OCI-LY7 (cell line): Measurements from ENCODE around the gene ANKLE1. TPM values are rescaled to one million over a fixed set of nuclear protein-coding genes. Genes with fewer than 3 reads are reported as not detected.
"Not testable (repeated sequence)": the region's sequence is repeated elsewhere in the genome, so short reads cannot be mapped to it uniquely, and the experiment has no call there.

Experiments used
- BruUV-seq: library from RNA; stranded (reverse); fragments of 400-500 nt; replicated peaks from 2 replicates; lab custom pipeline; 2021; lab: Mats Ljungman, UMichigan
- CTCF ChIA-PET: fragments of 300-600 bp; sonication (Branson Sonifier 250); formaldehyde crosslinking; loops from one replicate; lab custom pipeline; 2022; ENCODE audit warnings: antibody characterized with exemption; ENCODE audit not compliant: unreplicated experiment; lab: Charles Lee
- POLR2A ChIA-PET: fragments of 300-600 bp; sonication (Branson Sonifier 250); formaldehyde crosslinking; loops from one replicate; lab custom pipeline; 2022; ENCODE audit warnings: antibody characterized with exemption; lab: Charles Lee
- DNase-seq: peaks from one replicate; pipeline ENCODE4 v3.0.0-alpha.2; 2015; ENCODE audit warnings: low spot score
- H2AFZ ChIP-seq: fragments of 200-600 bp; sonication (generic), shearing (Covaris generic); 2 replicates; pipeline ENCODE4 v1.6.1; 2014; ENCODE audit warnings: mild to moderate bottlenecking, antibody characterized with exemption, low read length, moderate library complexity
- H3K27ac ChIP-seq: fragments of 200-600 bp; sonication (generic); 2 replicates; pipeline ENCODE4 v1.5.1; 2014; ENCODE audit warnings: mixed run types, low read depth, mild to moderate bottlenecking, moderate library complexity, low read length, inconsistent platforms; ENCODE audit not compliant: poor library complexity, severe bottlenecking
- H3K36me3 ChIP-seq: fragments of 200-600 bp; sonication (generic); 2 replicates; pipeline ENCODE4 v1.6.1; 2014; ENCODE audit warnings: mild to moderate bottlenecking, antibody characterized with exemption, low read length, moderate library complexity, mixed read lengths; ENCODE audit not compliant: insufficient read depth
- H3K4me1 ChIP-seq: fragments of 200-600 bp; sonication (generic); 2 replicates; pipeline ENCODE4 v1.5.1; 2014; ENCODE audit warnings: mild to moderate bottlenecking, low read length; ENCODE audit not compliant: insufficient read depth, poor library complexity, severe bottlenecking
- H3K4me2 ChIP-seq: fragments of 200-600 bp; sonication (generic); 2 replicates; pipeline ENCODE4 v1.6.1; 2014; ENCODE audit warnings: mild to moderate bottlenecking, low read length
- H3K4me3 ChIP-seq: fragments of 200-600 bp; sonication (generic); 2 replicates; pipeline ENCODE4 v1.5.1; 2014; ENCODE audit warnings: mild to moderate bottlenecking, low read depth, low read length; ENCODE audit not compliant: poor library complexity, severe bottlenecking
- H3K79me2 ChIP-seq: fragments of 200-600 bp; sonication (generic); 2 replicates; pipeline ENCODE4 v1.6.1; 2016; ENCODE audit warnings: low read depth, mild to moderate bottlenecking, low read length, moderate library complexity, mixed read lengths; ENCODE audit not compliant: insufficient read depth
- H3K9me2 ChIP-seq: fragments of 200-600 bp; sonication (generic); 2 replicates; pipeline ENCODE4 v1.6.1; 2016; ENCODE audit warnings: mild to moderate bottlenecking, low read length, mixed read lengths; ENCODE audit not compliant: insufficient read depth
- H3K9me3 ChIP-seq: fragments of 200-600 bp; sonication (generic); 2 replicates; pipeline ENCODE4 v1.6.1; 2014; ENCODE audit warnings: mild to moderate bottlenecking, mixed run types, low read length, mixed read lengths
- H4K20me1 ChIP-seq: fragments of 200-600 bp; sonication (generic); 2 replicates; pipeline ENCODE4 v1.6.1; 2014; ENCODE audit warnings: mild to moderate bottlenecking, antibody characterized with exemption, low read length, moderate library complexity, mixed read lengths; ENCODE audit not compliant: insufficient read depth
- CTCF ChIP-seq: fragments of 200-600 bp; sonication (generic); conservative IDR thresholded peaks from 2 replicates; pipeline ENCODE4 v1.5.1; 2014; ENCODE audit warnings: mild to moderate bottlenecking, antibody characterized with exemption, low read length, moderate library complexity, mixed read lengths
- EZH2phosphoT487 ChIP-seq: fragments of 200-600 bp; sonication (generic); IDR thresholded peaks from 2 replicates; pipeline ENCODE4 v1.6.1; 2018; ENCODE audit warnings: low read depth, borderline replicate concordance, mild to moderate bottlenecking, mixed run types, antibody characterized with exemption, low read length, moderate library complexity, mixed read lengths
- intact Hi-C: fragments of 100-400 bp; cut with micrococcal nuclease; formaldehyde crosslinking; loops from one replicate; pipeline ENCODE4 v1.10.0; 2022; ENCODE audit not compliant: unreplicated experiment
- total RNA-seq, 2 experiments: library from RNA; depleted of rRNA in 1 of 2; stranded (reverse); fragments of >200 nt in 1 of 2; shearing (Covaris generic) in 1 of 2; gene quantifications; 2 replicates each; pipeline ENCODE4 v1.2.3, GENCODE V29; 2014 to 2022

Gene ANKLE1
- total RNA-seq, 2 experiments from 2014 or later: 45.1 to 59.4 TPM

- Histone ChIP-seq H2AFZ (no peak overlapping the region), H3K4me3 (peak overlapping the region; percentile 77), H4K20me1 (no peaks in the 10 kb centered on the region), H3K9me2 (no peaks in the 10 kb centered on the region), H3K4me1 (peaks cover 27% of the 10 kb centered on the region), H3K27ac (peak overlapping the region; percentile 27), H3K9me3 (no peaks in the 10 kb centered on the region), H3K36me3 (peaks cover 26% of the 10 kb centered on the region), H3K79me2 (peaks cover 10% of the 10 kb centered on the region; the same call in 1 of the 2 replicates), H3K4me2 (peak overlapping the region; percentile 88)
- TF ChIP-seq CTCF (0 out of 2 replicates have a peak, but pooled peaks have one; percentile 15), EZH2phosphoT487 (no peak)
- intact Hi-C loops: no loop called here
- TSS peak; percentile 52 for BruUV-seq
- no peak for DNase-seq
- CTCF ChIA-PET: interaction anchor here (0.6 to 1.0 kb wide), 3 partner anchors 10 to 15 kb away, joined by 3 read pairs; partner anchors contain the start of genes ABHD8, DDA1 and MRPL34
- POLR2A ChIA-PET: interaction anchor here (0.6 to 1.5 kb wide), 3 partner anchors 13 to 405 kb away, joined by 3 to 6 read pairs (median 3); partner anchors contain the start of gene F2RL3
These were observed 11.9 kb downstream of the ANKLE1 start for GRCh38 chr19:17293605-17294004.

GRCh38 chr19:17294051-17294891 is 12.6 kb downstream of the ANKLE1 start:
- ChIA-PET POLR2A (interaction anchor here (0.6 kb wide), 1 partner anchor 405 kb away, joined by 3 read pairs; the partner anchor contains the start of gene F2RL3), CTCF (interaction anchor here (0.9 to 1.0 kb wide), 2 partner anchors 9 to 11 kb away, joined by 3 read pairs; partner anchors contain the start of genes ABHD8 and MRPL34)
- peak overlapping the region; percentile 88 for H3K4me2 ChIP-seq
- H4K20me1 ChIP-seq: no peaks in the 10 kb centered on the region
- TF ChIP-seq EZH2phosphoT487 (no peak), CTCF (no peak)
- no peak overlapping the region for H2AFZ ChIP-seq
- H3K9me3 ChIP-seq: no peaks in the 10 kb centered on the region
- H3K27ac ChIP-seq: peak overlapping the region; percentile 27
- H3K4me1 ChIP-seq: peaks cover 27% of the 10 kb centered on the region
- no TSS peak for BruUV-seq
- no peaks in the 10 kb centered on the region for H3K9me2 ChIP-seq
- H3K4me3 ChIP-seq: peak overlapping the region; percentile 77
- H3K36me3 ChIP-seq: peaks cover 30% of the 10 kb centered on the region
- intact Hi-C loops: no loop called here
- peaks cover 10% of the 10 kb centered on the region; the same call in 1 of the 2 replicates for H3K79me2 ChIP-seq
- peak; percentile 79 for DNase-seq

GRCh38 chr19:17295551-17295950 is 13.8 kb downstream of the ANKLE1 start:
- DNase-seq, H3K79me2 ChIP-seq, H3K9me3 ChIP-seq, CTCF ChIA-PET, intact Hi-C loops, BruUV-seq, H3K4me3 ChIP-seq, H3K9me2 ChIP-seq, H2AFZ ChIP-seq, H3K4me2 ChIP-seq, H4K20me1 ChIP-seq, H3K27ac ChIP-seq: not testable (repeated sequence)
- POLR2A ChIA-PET: interaction anchor here (0.8 kb wide), 1 partner anchor 12 kb away, joined by 3 read pairs; no protein-coding TSS in a partner anchor
- Histone ChIP-seq H3K4me1 (peaks cover 27% of the 10 kb centered on the region), H3K36me3 (peaks cover 30% of the 10 kb centered on the region)
